Thoracic aorta endothelial cell (primary cell): ENCODE data around the gene PIGL. TPM values are rescaled to one million over a fixed set of nuclear protein-coding genes. Genes with fewer than 3 reads are reported as not detected.

Source experiments
- small RNA-seq: library from RNA; depleted of rRNA; stranded (forward); fragments of <200 nt; gene quantifications from one replicate; pipeline ENCODE3, GENCODE V24; 2012
- total RNA-seq: library from RNA; depleted of rRNA; stranded (reverse); fragments of >200 nt; gene quantifications from 2 replicates; pipeline ENCODE4 v1.2.3, GENCODE V29; 2012

PIGL gene
- 22.1 and 33.5 TPM in 2 replicates for total RNA-seq

GRCh38 chr17:16217002-16217635, at the start of gene PIGL:
TSS of gene PIGL (plus strand) at chr17:16217210. CDS start at chr17:16217227, 17 bp downstream.

GRCh38 chr17:16215273-16215964, 1.6 kb upstream of the PIGL start, which contains the start of gene NCOR1:
TSS of gene NCOR1 (minus strand) at chr17:16215534. CDS start at chr17:16194569, 20,965 bp downstream.

GRCh38 chr17:16353317-16354174, 136.5 kb downstream of the PIGL start, which contains the start of gene CENPV:
TSS of gene CENPV (minus strand) at chr17:16353469. CDS start at chr17:16353436, 33 bp downstream.

Small RNA genes lying within 50 kb of the gene (small RNA-seq; reads per million reads assigned to genes)
- not detected for gene MIR1288

Other genes with a start within 250 kb of the PIGL start
- 8.7 and 11.7 TPM in 2 replicates for gene ZSWIM7, start 217.5 kb upstream of the PIGL start, total RNA-seq
- gene TTC19, start 217.4 kb upstream of the PIGL start, total RNA-seq, result 40.2 and 48.9 TPM in 2 replicates
- 145 and 165 TPM in 2 replicates for gene NCOR1, start 1.7 kb upstream of the PIGL start, total RNA-seq
- gene CENPV, start 136.3 kb downstream of the PIGL start, total RNA-seq, result 26.2 and 38.4 TPM in 2 replicates
- 1,166 and 1,236 TPM in 2 replicates for gene UBB, start 163.9 kb downstream of the PIGL start, total RNA-seq
- 7.8 and 35.9 TPM in 2 replicates for gene TRPV2, start 198.4 kb downstream of the PIGL start, total RNA-seq